Stimulated activated CD4-positive, alpha-beta T cell treated with anti-CD3 and anti-CD28 coated beads, Interleukin-12 subunit alpha, Interleukin-12 subunit beta, amount 100 ng/mL, for 4 hours (primary cell): ENCODE measurements around the gene ARHGDIA.

ENCODE experiments used
- DNase-seq: peaks from one replicate; pipeline ENCODE4 v3.0.0-alpha.2; 2020

Gene ARHGDIA

GRCh38 chr17:81821147-81821546 lies 50.0 kb downstream of the ARHGDIA start:
- DNase-seq, result no peak

GRCh38 chr17:81819708-81820107 lies 51.4 kb downstream of the ARHGDIA start:
- no peak for DNase-seq

GRCh38 chr17:81817758-81818147 lies 53.4 kb downstream of the ARHGDIA start:
- DNase-seq, result no peak
